ENCODE measurements around the gene CYSTM1. TPM values are rescaled to one million over a fixed set of nuclear protein-coding genes. Genes with fewer than 3 reads are reported as not detected.

Gene CYSTM1
- total and polyA plus RNA-seq, 2 donors (not counting 3 experiments of a cell fraction or from before 2014, with no cell fraction given) = 28.9 to 41.5 TPM

GRCh38 chr5:140236891-140237598 is 62.1 kb downstream of the CYSTM1 start:
- CTCF ChIA-PET = interaction anchor here (0.9 to 17.3 kb wide), 13 partner anchors 9 to 402 kb away, joined by 3 to 1214 read pairs (median 5); partner anchors contain the start of genes HBEGF, SLC4A9 and TMCO6
- intact Hi-C loops (cut with micrococcal nuclease) (no loop called here), dilution Hi-C loops (cut with MboI; ENCODE audit: extremely low pct_ligation_motif_present, low sequenced_read_pairs) (no loop called here)
- no peaks in the 10 kb centered on the region for H3K79me2 ChIP-seq (ENCODE audit: control insufficient read depth, insufficient read depth, low read length)
- POLR2A ChIA-PET = interaction anchor here (0.5 kb wide), 1 partner anchor 616 kb away, joined by 3 read pairs; no protein-coding TSS in a partner anchor
- no TSS peak for BruUV-seq (replicated peaks)
- peaks cover 11% of the 10 kb centered on the region for H3K4me1 ChIP-seq (ENCODE audit: control insufficient read depth, extremely low read depth, insufficient read depth, low read length)
- no peaks in the 10 kb centered on the region for H3K27me3 ChIP-seq (ENCODE audit: control insufficient read depth in 2 of 2, insufficient read depth in 2 of 2, low read length in 2 of 2)
- no peaks in the 10 kb centered on the region for H3K9me1 ChIP-seq (replicated peaks; ENCODE audit: control insufficient read depth, extremely low read depth, insufficient read depth, low read length)
- DNase-seq (ENCODE audit: low read depth, low spot score) = no peak
- no peak overlapping the region for H3K4me3 ChIP-seq (replicated peaks in 1 of 3; ENCODE audit: insufficient read depth in 1 of 3, low read depth in 1 of 3, low read length in 3 of 3)
- no peak overlapping the region for H3K27ac ChIP-seq (ENCODE audit: insufficient read depth, low read depth, low read length)
- no peak overlapping the region for H3K9ac ChIP-seq (replicated peaks; ENCODE audit: extremely low read depth, insufficient read depth, low read length)
- no peaks in the 10 kb centered on the region for H3K36me3 ChIP-seq (ENCODE audit: control insufficient read depth in 2 of 2, extremely low read depth in 1 of 2, insufficient read depth in 2 of 2, low read length in 2 of 2)
- H3K9me3 ChIP-seq (replicated peaks; ENCODE audit: control insufficient read depth, insufficient read depth, low read length) = no peaks in the 10 kb centered on the region
- FAIRE-seq = no peak
- no peaks in the 10 kb centered on the region for H4K20me1 ChIP-seq (replicated peaks; ENCODE audit: control insufficient read depth, extremely low read depth, insufficient read depth, low read length)
- TF ChIP-seq POLR2A (IDR thresholded peaks at IDR 0.05; ENCODE audit: low read depth, low read length) = no peak
- TF ChIP-seq GATA2 (IDR thresholded peaks at IDR 0.05; ENCODE audit: insufficient read depth, insufficient read length, low read depth, low read length) = no peak
- no peak for TF ChIP-seq POLR2AphosphoS5 (IDR thresholded peaks at IDR 0.05; ENCODE audit: insufficient read depth, low read depth, low read length)
- no peak for TF ChIP-seq JUN (IDR thresholded peaks at IDR 0.05; ENCODE audit: borderline replicate concordance, insufficient read depth, insufficient read length, low read depth)
- no peak for TF ChIP-seq MAX (IDR thresholded peaks at IDR 0.05; ENCODE audit: insufficient read depth, insufficient read length)
- no peak for TF ChIP-seq MYC (IDR thresholded peaks at IDR 0.05; ENCODE audit: low read depth, low read length)
- TF ChIP-seq EZH2 (IDR thresholded peaks at IDR 0.05; ENCODE audit: borderline replicate concordance, low read depth, low read length, severe bottlenecking) = no peak
- no peak for TF ChIP-seq FOS (IDR thresholded peaks at IDR 0.05; ENCODE audit: borderline replicate concordance, insufficient read depth, low read length)
- no peak for TF ChIP-seq CTCF (IDR thresholded peaks at IDR 0.05; ENCODE audit: extremely low read depth in 1 of 2, insufficient read depth in 1 of 2, low read depth in 1 of 2, low read length in 2 of 2)
- no peak overlapping the region for H2AFZ ChIP-seq (ENCODE audit: low read depth, low read length)
- no peak overlapping the region for H3K4me2 ChIP-seq (ENCODE audit: insufficient read depth, low read length)
